Lower leg skin (tissue), 3 donors: Measurements from ENCODE around the gene CLASP1.

Experiments
- CTCF ChIP-seq, 3 donors: fragments of 450-650 bp; IDR thresholded peaks; one replicate each; pipeline ENCODE4 v1.5.1; 2016; ENCODE audit warnings: antibody characterized with exemption in 3 of 3, mild to moderate bottlenecking in 3 of 3, moderate library complexity in 2 of 3
- POLR2A ChIP-seq, 2 donors: fragments of 450-650 bp; IDR thresholded peaks; one replicate each; pipeline ENCODE4 v1.6.1; 2016 to 2017; ENCODE audit warnings: antibody characterized with exemption in 2 of 2, mild to moderate bottlenecking in 1 of 2, moderate library complexity in 1 of 2

GRCh38 chr2:121359170-121359569 is 290.1 kb downstream of the CLASP1 start:
- TF ChIP-seq CTCF (IDR thresholded peaks at IDR 0.05) (no peak), POLR2A (IDR thresholded peaks at IDR 0.05) (no peak)
